ENCODE data around the gene TFG.

The TFG gene

GRCh38 chr3:100766069-100766468, 56.8 kb downstream of the TFG start:
- 90 to 92% methylated on average over 2 of the region's 2 CpGs for WGBS, 2 experiments
- Histone ChIP-seq H3K4me1 (ENCODE audit: control insufficient read depth, insufficient read depth, low read length) (no peaks in the 10 kb centered on the region), H3K36me3 (ENCODE audit: control insufficient read depth, insufficient read depth, low read length) (no peaks in the 10 kb centered on the region), H3K4me3 (ENCODE audit: insufficient read depth, low read depth, low read length) (no peak overlapping the region), H3K9me3 (ENCODE audit: control insufficient read depth, low read length) (no peaks in the 10 kb centered on the region), H3K27ac (ENCODE audit: insufficient read depth, low read depth, low read length, poor library complexity, severe bottlenecking) (no peak overlapping the region), H3K27me3 (ENCODE audit: control insufficient read depth, insufficient read depth, low read length, poor library complexity, severe bottlenecking) (no peaks in the 10 kb centered on the region)

- Histone ChIP-seq H3K4me3 (ENCODE audit: insufficient read depth, low read depth, low read length) (no peak overlapping the region), H3K27me3 (ENCODE audit: control insufficient read depth, insufficient read depth, low read length, poor library complexity, severe bottlenecking) (no peaks in the 10 kb centered on the region)
- WGBS, 2 experiments, result 37 to 41% methylated on average over 3 of the region's 3 CpGs
Measured at GRCh38 chr3:100769693-100770092, 60.4 kb downstream of the TFG start.

GRCh38 chr3:100775226-100775625, 65.9 kb downstream of the TFG start:
- Histone ChIP-seq H3K9me3 (ENCODE audit: control insufficient read depth, low read length) (no peaks in the 10 kb centered on the region), H3K4me1 (ENCODE audit: control insufficient read depth, insufficient read depth, low read length) (no peaks in the 10 kb centered on the region), H3K4me3 (ENCODE audit: insufficient read depth, low read depth, low read length) (no peak overlapping the region), H3K36me3 (ENCODE audit: control insufficient read depth, insufficient read depth, low read length) (no peaks in the 10 kb centered on the region), H3K27ac (ENCODE audit: insufficient read depth, low read depth, low read length, poor library complexity, severe bottlenecking) (no peak overlapping the region), H3K27me3 (ENCODE audit: control insufficient read depth, insufficient read depth, low read length, poor library complexity, severe bottlenecking) (no peaks in the 10 kb centered on the region)
- 95 to 98% methylated on average over 3 of the region's 3 CpGs for WGBS, 2 experiments

More at GRCh38 chr3:100769693-100770092, 60.4 kb downstream of the TFG start:
- Histone ChIP-seq H3K9me3 (ENCODE audit: control insufficient read depth, low read length) (no peaks in the 10 kb centered on the region), H3K27ac (ENCODE audit: insufficient read depth, low read depth, low read length, poor library complexity, severe bottlenecking) (no peak overlapping the region), H3K36me3 (ENCODE audit: control insufficient read depth, insufficient read depth, low read length) (no peaks in the 10 kb centered on the region), H3K4me1 (ENCODE audit: control insufficient read depth, insufficient read depth, low read length) (no peaks in the 10 kb centered on the region)

GRCh38 chr3:100775669-100776068, 66.4 kb downstream of the TFG start:
- Histone ChIP-seq H3K27ac (ENCODE audit: insufficient read depth, low read depth, low read length, poor library complexity, severe bottlenecking) (no peak overlapping the region), H3K36me3 (ENCODE audit: control insufficient read depth, insufficient read depth, low read length) (no peaks in the 10 kb centered on the region), H3K4me3 (ENCODE audit: insufficient read depth, low read depth, low read length) (no peak overlapping the region), H3K4me1 (ENCODE audit: control insufficient read depth, insufficient read depth, low read length) (no peaks in the 10 kb centered on the region), H3K9me3 (ENCODE audit: control insufficient read depth, low read length) (no peaks in the 10 kb centered on the region), H3K27me3 (ENCODE audit: control insufficient read depth, insufficient read depth, low read length, poor library complexity, severe bottlenecking) (no peaks in the 10 kb centered on the region)

GRCh38 chr3:100776097-100776729, 66.9 kb downstream of the TFG start:
- no peaks in the 10 kb centered on the region for H3K4me1 ChIP-seq (ENCODE audit: control insufficient read depth, insufficient read depth, low read length)
- no peaks in the 10 kb centered on the region for H3K9me3 ChIP-seq (ENCODE audit: control insufficient read depth, low read length)
- no peak overlapping the region for H3K27ac ChIP-seq (ENCODE audit: insufficient read depth, low read depth, low read length, poor library complexity, severe bottlenecking)
- H3K4me3 ChIP-seq (ENCODE audit: insufficient read depth, low read depth, low read length), result no peak overlapping the region
- 92 to 93% methylated on average over 2 of the region's 2 CpGs for WGBS, 2 experiments
- no peaks in the 10 kb centered on the region for H3K27me3 ChIP-seq (ENCODE audit: control insufficient read depth, insufficient read depth, low read length, poor library complexity, severe bottlenecking)
- no peaks in the 10 kb centered on the region for H3K36me3 ChIP-seq (ENCODE audit: control insufficient read depth, insufficient read depth, low read length)

DNA sequence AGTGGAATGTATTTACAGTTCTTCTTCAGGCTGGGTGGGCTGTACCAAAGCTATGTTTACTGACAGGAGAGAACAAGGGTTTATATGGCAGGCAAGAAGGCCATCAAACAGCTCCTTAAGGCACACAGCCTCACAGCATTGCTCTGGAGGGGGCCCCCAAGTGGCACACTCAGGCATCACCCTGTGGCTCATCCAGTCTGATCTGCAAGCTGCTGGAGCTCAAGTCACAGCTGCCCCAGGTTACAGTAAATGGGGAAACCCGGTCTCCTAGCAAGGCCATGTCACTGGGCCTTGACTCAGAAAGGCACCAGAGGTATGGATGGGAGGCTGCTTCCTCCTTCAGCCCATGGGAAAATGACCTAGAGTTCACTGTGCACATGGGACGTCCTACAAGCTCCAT, 67.5 kb downstream of the TFG start:
- H3K36me3 ChIP-seq (ENCODE audit: control insufficient read depth, insufficient read depth, low read length), result no peaks in the 10 kb centered on the region
- no peaks in the 10 kb centered on the region for H3K4me1 ChIP-seq (ENCODE audit: control insufficient read depth, insufficient read depth, low read length)
- H3K9me3 ChIP-seq (ENCODE audit: control insufficient read depth, low read length), result no peaks in the 10 kb centered on the region
- no peak overlapping the region for H3K27ac ChIP-seq (ENCODE audit: insufficient read depth, low read depth, low read length, poor library complexity, severe bottlenecking)
- H3K4me3 ChIP-seq (ENCODE audit: insufficient read depth, low read depth, low read length), result no peak overlapping the region
- 86 to 89% methylated on average over 2 of the region's 2 CpGs for WGBS, 2 experiments
- H3K27me3 ChIP-seq (ENCODE audit: control insufficient read depth, insufficient read depth, low read length, poor library complexity, severe bottlenecking), result no peaks in the 10 kb centered on the region

DNA sequence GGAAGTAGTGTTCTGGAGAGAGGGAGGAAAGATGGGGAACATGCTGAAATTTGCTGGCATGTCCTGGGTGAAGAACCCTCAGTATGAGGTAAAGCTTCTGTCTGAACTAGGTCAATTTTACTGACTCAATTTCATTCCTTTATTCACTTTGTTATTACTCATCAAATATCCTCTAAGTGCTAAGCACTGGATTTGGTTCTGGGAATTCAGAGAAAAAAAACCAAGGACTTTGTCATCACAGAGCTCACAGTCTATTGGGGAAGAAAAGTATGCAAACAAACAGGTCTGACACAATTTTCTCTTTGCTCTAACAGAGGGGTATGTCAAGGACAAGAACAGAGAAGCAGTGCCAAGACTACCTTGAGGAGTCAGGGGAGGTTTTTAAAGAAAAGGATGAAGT, 68.0 kb downstream of the TFG start:
- Histone ChIP-seq H3K4me3 (ENCODE audit: insufficient read depth, low read depth, low read length) (no peak overlapping the region), H3K27ac (ENCODE audit: insufficient read depth, low read depth, low read length, poor library complexity, severe bottlenecking) (no peak overlapping the region), H3K4me1 (ENCODE audit: control insufficient read depth, insufficient read depth, low read length) (no peaks in the 10 kb centered on the region), H3K36me3 (ENCODE audit: control insufficient read depth, insufficient read depth, low read length) (no peaks in the 10 kb centered on the region), H3K9me3 (ENCODE audit: control insufficient read depth, low read length) (no peaks in the 10 kb centered on the region), H3K27me3 (ENCODE audit: control insufficient read depth, insufficient read depth, low read length, poor library complexity, severe bottlenecking) (no peaks in the 10 kb centered on the region)

DNA sequence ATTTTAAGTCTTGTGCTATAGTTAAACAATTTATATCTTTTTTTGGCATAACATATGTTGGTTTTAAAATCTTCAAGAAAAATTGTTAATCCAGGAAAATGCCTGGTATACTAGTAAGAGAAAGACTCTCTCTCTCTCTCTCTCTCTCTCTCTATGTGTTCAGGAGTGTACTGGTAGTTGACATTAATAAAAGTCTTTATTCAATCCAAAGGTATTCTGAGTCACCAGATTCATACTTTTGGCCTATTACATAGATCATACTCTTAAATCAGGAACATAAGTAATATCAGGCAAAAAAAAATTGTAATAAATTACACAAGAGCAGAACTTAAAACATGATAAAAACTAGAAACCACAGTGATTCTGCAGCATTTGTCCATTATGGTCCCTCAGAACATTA, 70.2 kb downstream of the TFG start:
- no peak overlapping the region for H3K27ac ChIP-seq (ENCODE audit: insufficient read depth, low read depth, low read length, poor library complexity, severe bottlenecking)

GRCh38 chr3:100780071-100780622, 70.9 kb downstream of the TFG start:
- Histone ChIP-seq H3K9me3 (ENCODE audit: control insufficient read depth, low read length) (no peaks in the 10 kb centered on the region), H3K4me3 (ENCODE audit: insufficient read depth, low read depth, low read length) (no peak overlapping the region), H3K27me3 (ENCODE audit: control insufficient read depth, insufficient read depth, low read length, poor library complexity, severe bottlenecking) (no peaks in the 10 kb centered on the region), H3K36me3 (ENCODE audit: control insufficient read depth, insufficient read depth, low read length) (no peaks in the 10 kb centered on the region), H3K27ac (ENCODE audit: insufficient read depth, low read depth, low read length, poor library complexity, severe bottlenecking) (no peak overlapping the region), H3K4me1 (ENCODE audit: control insufficient read depth, insufficient read depth, low read length) (no peaks in the 10 kb centered on the region)
- 94 to 100% methylated on average over 1 of the region's 2 CpGs for whole genome bisulfite sequencing, 2 experiments

More for the DNA sequence above, 70.2 kb downstream of the TFG start:
- no peaks in the 10 kb centered on the region for H3K4me1 ChIP-seq (ENCODE audit: control insufficient read depth, insufficient read depth, low read length)
- H3K27me3 ChIP-seq (ENCODE audit: control insufficient read depth, insufficient read depth, low read length, poor library complexity, severe bottlenecking), result no peaks in the 10 kb centered on the region
- H3K36me3 ChIP-seq (ENCODE audit: control insufficient read depth, insufficient read depth, low read length), result no peaks in the 10 kb centered on the region
- no peaks in the 10 kb centered on the region for H3K9me3 ChIP-seq (ENCODE audit: control insufficient read depth, low read length)
- H3K4me3 ChIP-seq (ENCODE audit: insufficient read depth, low read depth, low read length), result no peak overlapping the region

DNA sequence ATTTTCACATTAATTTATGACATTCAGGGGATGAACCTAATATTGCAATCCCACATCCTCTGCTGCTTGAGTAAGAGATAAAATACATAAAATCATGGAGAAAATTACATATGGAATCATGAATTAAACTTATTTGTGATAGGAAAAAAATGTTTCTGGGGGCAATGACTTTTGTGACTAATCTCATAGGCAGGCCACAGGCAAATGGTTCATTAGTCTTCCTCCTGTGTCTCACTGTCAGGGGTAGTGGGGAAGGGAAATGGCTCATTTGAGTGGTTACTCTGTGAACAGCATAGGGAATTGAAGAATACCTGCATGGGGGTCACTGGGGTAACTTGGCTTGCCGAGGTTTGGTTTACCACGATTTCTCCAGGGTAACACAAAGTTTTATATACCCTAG, 72.0 kb downstream of the TFG start:
- WGBS, 2 experiments, result 92 to 98% methylated on average over 2 of the region's 2 CpGs

DNA sequence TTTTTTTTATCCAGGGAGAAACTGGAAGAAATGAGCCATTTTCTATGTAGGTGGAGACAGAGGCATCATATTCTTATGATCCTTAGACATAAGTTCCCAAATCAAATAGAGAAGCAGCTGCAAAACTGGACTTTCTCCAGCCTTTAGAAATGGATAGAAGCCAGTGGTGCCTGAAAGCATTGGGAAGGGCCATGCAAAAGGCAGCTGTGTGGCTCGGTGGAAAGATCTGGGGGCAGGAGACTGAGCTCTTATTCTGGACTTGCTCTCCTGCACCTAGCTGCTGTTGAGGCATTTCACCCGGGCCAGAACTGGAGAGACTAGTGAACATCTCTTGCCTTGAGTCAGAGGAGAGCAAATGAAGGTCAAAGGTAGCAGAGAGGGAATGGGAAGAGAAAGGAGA, 73.1 kb downstream of the TFG start:
- Histone ChIP-seq H3K9me3 (ENCODE audit: control insufficient read depth, low read length) (no peaks in the 10 kb centered on the region), H3K4me3 (ENCODE audit: insufficient read depth, low read depth, low read length) (no peak overlapping the region), H3K4me1 (ENCODE audit: control insufficient read depth, insufficient read depth, low read length) (no peaks in the 10 kb centered on the region), H3K27me3 (ENCODE audit: control insufficient read depth, insufficient read depth, low read length, poor library complexity, severe bottlenecking) (no peaks in the 10 kb centered on the region), H3K36me3 (ENCODE audit: control insufficient read depth, insufficient read depth, low read length) (no peaks in the 10 kb centered on the region), H3K27ac (ENCODE audit: insufficient read depth, low read depth, low read length, poor library complexity, severe bottlenecking) (no peak overlapping the region)
- WGBS, 2 experiments, result 70 to 71% methylated on average over 2 of the region's 2 CpGs

More for the DNA sequence above, 72.0 kb downstream of the TFG start:
- no peaks in the 10 kb centered on the region for H3K36me3 ChIP-seq (ENCODE audit: control insufficient read depth, insufficient read depth, low read length)
- H3K27ac ChIP-seq (ENCODE audit: insufficient read depth, low read depth, low read length, poor library complexity, severe bottlenecking), result no peak overlapping the region
- H3K27me3 ChIP-seq (ENCODE audit: control insufficient read depth, insufficient read depth, low read length, poor library complexity, severe bottlenecking), result no peaks in the 10 kb centered on the region
- no peaks in the 10 kb centered on the region for H3K4me1 ChIP-seq (ENCODE audit: control insufficient read depth, insufficient read depth, low read length)
- no peaks in the 10 kb centered on the region for H3K9me3 ChIP-seq (ENCODE audit: control insufficient read depth, low read length)
- no peak overlapping the region for H3K4me3 ChIP-seq (ENCODE audit: insufficient read depth, low read depth, low read length)
